ENCODE results near the gene B3GAT3.
"Not testable (repeated sequence)": the region's sequence is repeated elsewhere in the genome, so short reads cannot be mapped to it uniquely, and the experiment has no call there.

B3GAT3 gene

GRCh38 chr11:62577046-62577714 lies 44.6 kb downstream of the B3GAT3 start:
- peak; percentile 12 for DNase-seq

DNA sequence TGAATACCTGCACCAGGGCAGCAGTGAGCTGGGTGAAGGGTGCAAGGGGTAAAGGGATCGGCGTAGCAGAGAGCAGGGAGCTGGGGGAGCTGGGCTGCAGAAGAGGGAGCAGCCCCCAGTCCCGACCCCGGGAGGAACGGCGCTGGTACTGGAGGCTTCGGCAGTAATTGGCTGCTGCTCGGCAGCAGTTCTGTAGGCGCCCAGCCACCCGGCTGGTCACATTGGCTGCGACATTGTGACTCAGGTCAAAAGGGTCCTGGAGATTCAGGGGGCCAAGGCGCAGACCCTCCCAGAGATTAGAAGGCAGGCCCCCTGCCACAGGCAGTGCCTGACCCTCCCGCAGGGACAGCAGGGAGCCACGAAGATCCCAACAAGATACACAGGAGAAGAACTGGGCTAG lies 45.9 kb downstream of the B3GAT3 start:
- DNase-seq: no peak

GRCh38 chr11:62575156-62575555 lies 46.6 kb downstream of the B3GAT3 start:
- DNase-seq: no peak

GRCh38 chr11:62574363-62575071 lies 47.3 kb downstream of the B3GAT3 start:
- DNase-seq: peak; percentile 31

DNA sequence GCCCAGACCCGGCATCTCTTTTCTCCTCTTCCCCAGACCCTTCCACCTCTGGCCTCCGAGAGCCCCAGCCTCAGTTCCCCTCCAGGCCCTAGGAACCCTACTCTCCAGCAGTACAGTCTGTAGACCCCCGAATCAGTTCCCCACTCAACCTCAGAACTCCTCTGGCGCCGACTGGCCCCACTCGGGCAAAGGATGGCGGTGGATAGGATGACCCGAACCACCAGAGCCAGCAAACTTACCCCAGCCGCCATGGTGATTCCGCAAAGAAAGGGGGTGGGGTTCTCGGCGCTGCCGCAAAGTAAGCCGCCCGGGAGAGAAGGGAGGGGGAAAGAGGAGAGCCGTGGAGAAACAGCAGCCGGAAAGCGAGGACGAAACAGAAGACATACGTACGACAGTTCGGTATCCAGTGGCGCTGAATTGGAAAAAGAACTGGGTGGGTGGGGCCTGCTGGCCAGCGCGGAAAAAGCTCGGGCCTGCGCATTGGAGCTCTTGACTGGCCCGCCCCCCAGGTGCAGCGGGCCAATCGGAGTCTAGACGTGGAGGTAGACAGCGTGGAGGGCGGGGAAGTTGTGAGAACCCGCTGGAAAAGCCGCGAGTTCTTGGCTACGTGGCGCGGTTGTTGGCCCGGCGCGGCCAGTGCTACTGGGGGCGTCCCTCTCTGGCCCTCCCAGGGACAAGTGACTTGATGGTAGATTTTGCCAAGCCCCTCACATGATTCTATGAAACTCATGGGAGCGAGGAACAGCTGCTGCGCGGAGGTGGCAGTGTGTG lies 48.0 kb downstream of the B3GAT3 start, which contains the start of gene EEF1G:
TSS of gene EEF1G (minus strand) at position 300 of the 771 bp plus-strand sequence. CDS start at position 251, 49 bp downstream.
- peak; percentile 100 for DNase-seq

DNA sequence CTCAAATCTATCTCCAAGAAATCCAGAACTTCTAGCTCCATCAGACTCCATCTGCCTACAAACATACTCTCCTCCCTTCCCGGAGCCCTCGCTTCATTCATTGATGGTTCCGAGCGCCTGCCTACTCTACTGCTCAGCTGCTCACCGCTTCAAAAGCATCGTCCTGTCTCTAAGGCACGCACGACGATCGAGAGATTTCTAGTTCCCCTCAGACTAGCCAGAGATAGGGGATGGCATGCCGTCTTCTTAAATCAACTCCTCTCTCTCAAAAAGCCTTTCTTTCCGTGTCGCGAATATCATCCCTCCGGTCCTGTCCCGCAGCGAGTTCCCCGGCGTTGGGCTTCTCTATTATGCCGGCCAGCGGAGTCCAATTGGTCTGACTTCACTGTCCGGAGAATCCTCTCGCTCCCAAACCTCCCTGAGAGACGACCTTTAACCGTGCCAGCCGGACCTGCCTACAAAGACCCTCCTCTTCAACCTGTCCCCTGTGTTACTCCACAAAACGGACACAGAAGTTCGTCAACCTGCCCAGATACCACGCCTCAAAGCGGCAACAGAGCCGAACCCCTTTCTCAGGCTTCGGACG lies 48.7 kb downstream of the B3GAT3 start:
- DNase-seq: peak; percentile 5

DNA sequence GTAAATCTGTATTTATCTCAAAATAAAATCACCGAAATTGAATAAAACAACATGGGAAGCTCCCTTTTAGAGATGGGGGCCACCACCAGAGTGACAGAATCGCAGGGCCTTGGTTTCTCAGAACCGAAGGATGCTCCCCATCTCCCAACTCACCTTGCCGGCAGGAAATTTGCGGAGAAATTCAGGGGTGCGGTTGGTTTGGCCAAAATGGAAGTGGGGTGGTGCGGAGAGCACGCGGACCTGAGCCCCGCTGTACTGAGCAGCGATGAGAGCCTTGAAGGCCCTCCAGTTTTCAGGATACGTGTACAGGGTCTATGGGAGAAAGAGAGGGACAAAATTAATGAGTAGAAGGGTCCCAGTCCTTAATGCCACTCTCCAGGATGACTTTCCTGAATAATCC lies 49.4 kb downstream of the B3GAT3 start:
- no peak for DNase-seq

DNA sequence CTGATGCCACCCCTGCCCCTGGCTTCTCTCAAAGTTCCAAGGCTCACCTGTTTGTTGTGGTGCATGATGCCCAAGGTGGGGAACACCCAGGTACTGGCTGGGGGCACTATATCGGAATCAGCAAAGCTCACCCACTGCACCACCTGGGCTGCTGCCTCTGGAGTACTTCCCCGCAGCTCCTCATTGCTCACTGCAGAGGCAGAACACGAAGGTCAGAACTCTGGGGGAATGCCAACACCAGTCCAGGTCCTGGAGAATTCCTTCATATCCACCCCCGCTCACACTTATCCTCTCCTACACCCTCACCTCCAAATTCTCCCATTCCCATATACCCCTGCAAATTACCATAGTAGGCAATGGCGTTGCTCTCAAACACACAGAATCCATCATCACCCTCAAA lies 50.3 kb downstream of the B3GAT3 start:
- DNase-seq: not testable (repeated sequence)

GRCh38 chr11:62570903-62571302 lies 50.9 kb downstream of the B3GAT3 start:
- not testable (repeated sequence) for DNase-seq

DNA sequence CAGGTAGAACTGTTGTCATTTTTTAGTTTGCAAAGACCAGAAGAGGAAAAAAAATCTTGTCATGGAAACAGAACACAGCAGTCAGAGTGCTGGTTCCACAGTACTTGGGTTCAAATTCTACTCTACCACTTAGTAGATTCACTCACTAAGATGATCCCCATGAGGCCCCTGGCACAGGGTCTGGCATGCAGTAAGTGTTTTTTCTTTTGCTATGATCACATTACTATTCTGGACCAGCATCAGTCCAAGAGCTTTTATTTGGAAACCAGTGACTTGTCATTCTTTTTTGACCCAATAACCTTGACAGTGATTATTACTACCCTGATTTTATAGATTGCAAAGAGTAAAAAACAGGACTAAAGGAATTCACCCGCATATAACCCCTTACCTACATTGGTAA lies 52.2 kb downstream of the B3GAT3 start:
- no peak for DNase-seq

GRCh38 chr11:62567018-62567633 lies 54.7 kb downstream of the B3GAT3 start:
- no peak for DNase-seq

GRCh38 chr11:62566247-62566646 lies 55.5 kb downstream of the B3GAT3 start:
- no peak for DNase-seq

All from fibroblast of skin of abdomen (primary cell).